GM21737 (cell line): ENCODE results near the gene ZNF254.
"Not testable (repeated sequence)": the region's sequence is repeated elsewhere in the genome, so short reads cannot be mapped to it uniquely, and the experiment has no call there.

Experiments
- ATAC-seq: cut with Tn5 transposase; IDR thresholded peaks from one replicate; pipeline ENCODE4 v1.9.1; 2021; ENCODE audit warnings: mild to moderate bottlenecking, moderate library complexity; ENCODE audit not compliant: unreplicated experiment

Gene ZNF254

DNA sequence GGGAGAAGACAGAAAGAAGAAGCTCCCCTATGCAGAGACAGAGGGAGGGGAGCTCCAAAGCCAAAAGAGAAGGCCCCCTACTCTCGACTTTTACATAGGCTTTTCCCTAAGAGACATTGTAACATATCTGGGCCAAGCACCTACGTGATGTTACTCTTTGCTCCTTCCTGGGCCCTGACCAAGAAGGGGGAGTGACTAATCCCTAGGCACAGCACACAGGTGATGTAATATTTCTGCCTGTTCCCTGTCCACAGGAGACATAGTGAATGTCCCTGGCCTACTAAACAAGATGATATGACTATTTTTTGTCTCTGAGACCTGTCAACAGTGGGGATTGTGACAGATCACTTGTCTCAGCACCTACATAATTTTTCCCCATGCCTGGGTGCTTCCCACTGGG is 15.9 kb upstream of the ZNF254 start:
- ATAC-seq = no peak

DNA sequence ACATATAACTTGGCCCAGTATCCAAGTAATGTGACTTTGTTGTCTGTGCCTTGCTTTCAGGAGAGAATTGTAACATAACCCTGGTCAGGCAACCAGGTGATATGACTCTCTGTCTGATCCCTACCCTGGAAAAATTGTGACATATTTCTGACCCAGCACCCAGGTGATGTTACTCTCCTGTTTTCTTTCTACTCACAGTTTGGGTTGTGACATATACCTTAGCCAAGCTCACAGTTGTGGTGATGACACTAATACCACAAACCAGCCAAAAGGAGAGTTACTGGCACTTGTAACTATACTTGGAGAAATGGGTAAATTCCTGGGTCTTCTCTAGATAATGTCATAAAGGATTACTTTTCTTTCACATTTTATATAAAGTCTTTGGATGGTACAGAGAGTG is 14.3 kb upstream of the ZNF254 start:
- ATAC-seq = no peak

DNA sequence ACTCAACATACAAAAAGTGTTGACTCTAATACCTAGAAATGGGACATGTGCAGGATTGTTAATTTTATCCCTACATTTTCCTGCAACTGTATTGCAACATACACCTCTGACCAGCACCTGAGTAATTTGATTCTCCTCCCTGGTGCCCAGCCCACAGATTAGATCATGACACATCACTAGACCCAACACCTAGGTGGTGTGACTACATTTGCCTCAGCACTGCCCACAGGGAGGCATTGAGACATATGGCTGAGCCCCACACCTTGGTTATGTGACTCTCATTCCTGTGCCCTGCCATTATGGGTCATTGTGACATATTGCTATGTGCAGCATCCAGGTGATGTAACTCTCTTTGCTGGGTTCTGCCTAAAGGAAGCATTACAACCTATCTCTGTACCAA is 13.2 kb upstream of the ZNF254 start:
- ATAC-seq = no peak

DNA sequence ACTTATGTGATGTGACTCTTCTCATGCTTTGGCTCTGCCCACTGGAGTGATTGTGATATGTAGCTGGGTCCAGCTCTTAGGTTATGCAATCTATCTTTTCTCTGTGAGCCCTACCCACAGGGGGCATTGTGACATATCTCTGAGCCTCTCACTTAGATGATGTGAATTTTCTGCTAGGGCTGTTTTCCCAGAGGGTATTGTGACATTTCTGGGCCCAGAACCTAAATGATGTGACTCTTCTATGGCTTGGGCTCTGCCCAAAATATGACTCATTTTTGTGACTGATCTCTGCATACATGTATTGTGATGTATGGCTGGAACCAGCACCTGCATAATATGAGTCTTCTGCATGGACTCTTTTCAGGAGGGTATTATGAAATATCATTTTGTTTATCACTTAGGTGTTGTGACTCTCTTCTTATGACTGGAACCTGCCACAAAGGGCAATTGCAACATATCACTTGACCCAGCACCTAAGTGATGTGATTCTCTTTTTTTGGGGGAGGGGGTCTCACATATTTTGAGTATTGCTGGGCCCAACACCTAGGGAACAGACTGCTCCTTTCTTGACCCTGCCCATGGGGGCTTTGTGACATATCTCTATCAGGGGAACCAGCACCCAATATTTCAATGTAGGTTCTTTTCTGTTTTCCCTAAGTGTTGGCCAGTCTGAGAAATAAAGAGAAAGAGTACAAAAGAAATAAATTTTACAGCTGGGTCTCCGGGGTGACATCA is 12.1 kb upstream of the ZNF254 start:
- ATAC-seq = no peak

DNA sequence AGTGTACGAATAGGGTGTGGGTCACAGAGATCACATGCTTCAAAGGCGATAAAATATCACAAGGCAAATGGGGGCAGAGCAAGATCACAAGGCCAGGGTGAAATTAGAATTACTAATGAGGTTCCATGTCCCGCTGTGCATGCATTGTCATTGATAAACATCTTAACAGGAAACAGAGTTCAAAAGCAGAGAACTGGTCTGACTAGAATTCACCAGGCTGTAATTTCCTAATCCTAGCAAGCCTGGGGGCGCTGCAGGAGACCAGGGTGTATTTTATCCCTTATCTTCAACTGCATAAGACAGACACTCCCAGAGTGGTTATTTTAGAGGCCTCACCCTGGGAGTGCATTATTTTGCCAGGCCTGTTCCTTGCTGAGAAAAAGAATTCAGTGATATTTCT is 11.5 kb upstream of the ZNF254 start:
- not testable (repeated sequence) for ATAC-seq

DNA sequence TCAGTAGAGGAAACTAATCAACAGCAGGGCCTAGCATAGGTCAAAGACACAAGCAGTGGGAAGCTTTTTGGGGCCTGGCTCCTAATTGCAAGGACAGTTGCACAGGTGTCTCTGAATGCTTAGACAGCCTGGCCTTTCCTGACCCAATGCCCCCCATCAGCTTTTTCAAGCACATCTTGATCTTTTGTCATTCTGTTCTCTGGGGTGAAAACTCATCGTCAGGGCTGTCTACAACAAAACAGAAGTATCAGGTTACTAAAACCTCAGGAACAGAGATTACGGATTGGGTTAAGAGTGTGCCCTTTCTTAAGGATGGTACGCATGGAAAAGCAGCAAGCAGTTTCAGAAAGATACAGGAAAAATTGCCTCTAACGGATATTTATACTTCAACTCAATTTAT is 8.3 kb upstream of the ZNF254 start:
- no peak for ATAC-seq

DNA sequence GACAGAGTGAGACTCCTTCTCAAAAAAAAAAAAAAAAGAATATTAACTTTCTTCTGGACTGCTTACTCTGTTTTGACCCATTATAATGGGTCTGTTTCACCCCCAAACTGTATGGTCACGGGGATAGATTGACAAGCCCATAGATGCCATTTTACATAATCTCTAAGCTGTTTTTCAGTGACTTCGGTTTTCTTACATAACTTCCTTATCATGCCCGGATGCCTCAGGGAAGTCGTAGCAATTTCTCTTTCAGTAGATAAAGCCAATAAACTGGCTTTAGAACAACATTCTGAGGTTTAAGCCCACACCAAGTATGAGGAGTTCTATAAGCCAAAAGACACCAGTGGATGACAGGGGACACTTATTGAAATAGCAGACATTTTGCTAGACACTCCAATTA is 5.9 kb upstream of the ZNF254 start:
- no peak for ATAC-seq

DNA sequence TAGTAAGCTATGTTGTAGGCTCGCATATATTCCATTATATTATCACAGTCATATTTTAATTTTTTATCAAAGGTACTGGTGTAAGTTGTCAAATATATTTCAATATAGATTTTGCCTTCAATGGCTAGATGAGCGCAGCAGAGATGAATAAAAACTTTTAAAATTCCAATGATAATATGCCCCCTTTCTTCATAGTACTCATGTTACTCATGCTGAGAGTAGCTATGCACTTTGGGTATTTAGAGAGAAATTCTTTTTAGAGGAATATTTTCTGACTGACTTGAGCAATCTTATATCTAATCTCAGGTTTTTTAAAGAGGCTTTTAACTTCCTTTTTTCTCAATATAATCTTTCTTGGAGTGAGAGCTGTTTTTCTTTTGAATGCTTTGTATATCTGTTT is 11.4 kb downstream of the ZNF254 start:
- no peak for ATAC-seq

DNA sequence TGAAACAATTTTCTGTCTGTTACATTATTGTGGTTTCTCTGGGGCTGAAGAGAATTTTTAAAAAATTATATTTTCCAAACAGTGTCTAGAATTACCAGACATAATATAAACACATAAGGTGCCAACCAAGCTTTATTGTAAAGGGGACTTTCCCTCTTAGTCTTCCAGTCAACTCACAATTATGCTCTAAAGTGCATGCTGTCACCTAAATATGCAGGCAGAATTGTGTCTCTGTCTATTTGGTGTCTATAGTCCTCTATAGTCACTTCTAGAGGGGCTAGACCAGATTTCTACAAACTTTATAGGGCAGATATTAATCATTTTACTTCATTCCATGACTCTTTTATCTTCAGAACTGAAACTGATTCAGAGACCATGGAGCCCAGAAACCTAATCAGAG is 12.8 kb downstream of the ZNF254 start:
- ATAC-seq = no peak

DNA sequence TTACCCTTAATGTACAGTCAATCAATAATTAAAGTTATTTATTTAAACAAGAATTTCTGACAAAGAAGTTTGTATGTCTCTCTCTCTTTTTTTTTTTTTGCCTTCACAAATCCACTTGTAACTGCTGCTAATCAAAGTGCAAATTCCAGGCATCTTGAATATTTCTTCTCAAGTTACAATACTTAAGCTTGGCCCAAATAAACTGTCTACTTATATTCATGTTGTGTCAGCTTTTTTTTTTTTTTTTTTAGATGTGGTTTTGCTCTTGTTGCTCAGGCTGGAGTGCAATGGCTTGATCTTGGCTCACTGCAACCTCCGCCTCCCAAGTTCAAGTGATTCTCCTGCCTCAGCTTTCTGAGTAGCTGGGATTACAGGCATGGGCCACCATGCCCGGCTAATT is 13.6 kb downstream of the ZNF254 start:
- ATAC-seq = not testable (repeated sequence)

DNA sequence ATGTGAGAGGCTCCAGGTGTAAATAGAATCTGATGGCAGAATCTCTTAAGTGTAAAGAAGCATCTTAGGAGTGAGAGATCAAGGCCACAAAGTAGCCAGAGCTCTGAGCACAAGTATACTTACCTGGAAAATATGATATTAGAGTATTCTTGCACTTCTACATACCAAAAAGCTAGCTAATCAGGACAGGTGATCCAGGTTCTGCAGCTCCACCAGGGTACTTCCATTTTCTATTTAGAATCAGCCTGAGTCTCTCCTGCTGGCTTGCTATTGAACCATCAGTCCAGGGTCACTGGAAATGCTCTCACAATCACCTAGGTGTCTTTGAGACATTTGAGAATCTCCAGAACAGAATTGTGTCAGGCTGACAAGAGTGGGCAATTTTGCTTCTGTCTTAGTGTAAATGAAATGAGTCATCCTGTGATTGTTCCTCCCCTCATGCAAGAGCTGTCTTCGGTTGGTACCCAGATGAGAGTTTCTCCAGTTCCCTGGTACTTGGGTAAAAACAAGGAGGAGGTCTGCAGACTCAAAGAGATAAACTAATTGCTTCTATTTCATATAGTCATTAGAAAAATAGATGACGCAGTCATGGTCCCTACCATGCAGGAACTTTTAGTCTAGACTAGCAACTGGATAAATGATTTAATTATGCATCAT is 14.6 kb downstream of the ZNF254 start:
- ATAC-seq = no peak

DNA sequence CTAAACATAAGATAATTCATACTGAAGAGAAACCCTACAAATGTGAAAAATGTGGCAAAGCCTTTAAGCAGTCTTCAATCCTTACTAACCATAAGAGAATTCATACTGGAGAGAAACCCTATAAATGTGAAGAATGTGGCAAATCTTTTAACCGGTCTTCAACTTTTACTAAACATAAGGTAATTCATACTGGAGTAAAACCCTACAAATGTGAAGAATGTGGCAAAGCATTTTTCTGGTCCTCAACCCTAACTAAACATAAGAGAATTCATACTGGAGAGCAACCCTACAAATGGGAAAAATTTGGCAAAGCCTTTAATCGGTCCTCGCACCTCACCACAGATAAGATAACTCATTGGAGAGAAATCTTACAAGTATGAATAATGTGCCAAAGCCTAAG is 40.6 kb downstream of the ZNF254 start:
- no peak for ATAC-seq

DNA sequence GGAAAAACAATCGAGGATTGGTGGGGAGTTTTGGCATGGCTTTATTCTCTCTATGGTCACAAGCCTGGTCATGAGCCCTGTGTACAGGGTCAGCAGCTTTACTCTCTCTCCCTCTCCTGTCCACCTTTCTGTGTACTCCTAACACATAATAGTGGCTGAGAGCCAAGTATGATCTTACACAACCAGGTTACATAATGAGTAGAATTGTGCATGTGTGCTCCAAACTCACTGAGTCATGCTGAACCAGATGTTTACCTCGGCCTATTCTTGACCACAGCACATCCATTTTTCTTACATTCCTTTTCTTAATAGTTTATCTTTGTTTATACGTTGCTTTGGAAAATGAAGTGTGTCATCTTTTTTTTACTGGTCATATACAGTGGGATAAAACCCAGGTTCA is 53.1 kb downstream of the ZNF254 start:
- no peak for ATAC-seq

DNA sequence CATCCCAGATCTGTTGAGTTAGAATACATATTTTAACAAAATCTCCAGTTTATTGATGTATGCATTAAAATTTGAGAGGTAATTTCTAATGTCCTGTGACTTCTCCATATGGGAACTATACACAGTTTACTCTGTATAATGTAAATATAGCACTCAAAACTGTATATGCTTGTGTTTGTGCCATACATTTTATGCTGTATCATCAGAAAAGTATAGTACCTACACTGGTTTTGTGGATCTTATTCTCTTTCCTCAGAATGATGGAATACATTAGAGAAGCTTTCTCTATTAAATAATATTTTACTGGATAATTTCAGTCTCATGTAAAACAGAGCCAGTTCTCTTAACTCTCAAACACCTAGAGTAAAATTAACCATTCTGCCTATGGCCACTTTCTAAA is 53.6 kb downstream of the ZNF254 start:
- no peak for ATAC-seq

DNA sequence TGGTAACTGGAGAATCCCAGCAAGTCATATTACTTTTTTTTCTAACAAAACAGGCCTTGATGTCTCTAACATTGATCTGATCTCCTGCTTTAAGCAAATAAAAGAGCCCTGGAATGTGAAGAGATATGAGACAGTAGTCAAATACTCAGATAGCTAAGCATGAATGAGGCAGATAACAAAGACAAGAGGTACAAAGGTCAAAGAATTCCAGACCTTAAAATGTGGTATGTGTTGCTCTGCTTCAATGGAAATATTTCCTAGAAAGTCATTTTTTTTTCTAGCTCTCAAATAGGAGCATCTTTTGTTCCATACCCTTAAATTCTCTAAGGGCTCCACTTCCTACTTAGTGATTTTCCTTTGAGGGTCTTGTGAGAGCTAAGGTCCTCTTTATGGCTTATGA is 54.6 kb downstream of the ZNF254 start:
- ATAC-seq = no peak

DNA sequence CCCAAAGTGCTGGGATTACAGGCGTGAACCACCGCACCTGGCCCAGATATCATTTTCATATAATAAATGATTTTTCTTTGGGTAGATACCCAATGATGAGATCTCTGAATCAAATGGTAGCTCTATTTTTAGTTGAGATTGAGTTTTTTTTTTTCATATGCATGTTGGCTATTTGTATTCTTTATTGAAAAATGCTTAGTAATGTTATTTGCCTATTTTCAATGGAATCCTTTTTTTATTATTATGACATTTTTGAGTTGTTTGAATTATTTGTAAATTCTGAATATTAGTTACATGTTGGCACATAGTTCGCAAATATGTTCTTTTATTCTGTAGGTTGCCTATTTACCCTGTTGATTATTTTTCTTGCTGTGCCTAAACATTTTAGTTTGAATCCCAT is 55.8 kb downstream of the ZNF254 start:
- ATAC-seq = no peak

DNA sequence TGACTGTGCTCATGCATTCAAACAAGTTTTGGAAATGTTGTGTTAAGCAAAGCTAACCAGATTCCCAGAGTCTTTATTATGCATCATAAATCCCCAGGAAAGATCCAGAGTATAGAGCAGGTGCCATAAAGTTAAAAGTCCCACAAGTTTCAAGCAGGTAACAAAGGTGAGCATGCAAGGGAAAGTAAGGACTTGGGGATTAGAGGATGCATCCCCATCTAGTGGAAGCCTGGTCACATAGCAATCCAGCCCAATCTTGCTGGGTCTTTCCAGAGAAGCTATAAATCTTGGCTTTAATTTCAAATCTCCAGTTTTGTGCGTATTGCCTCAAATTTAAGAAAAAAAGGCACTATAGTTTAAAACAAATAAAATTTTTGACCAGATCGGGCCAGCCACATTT is 72.7 kb downstream of the ZNF254 start:
- no peak for ATAC-seq

DNA sequence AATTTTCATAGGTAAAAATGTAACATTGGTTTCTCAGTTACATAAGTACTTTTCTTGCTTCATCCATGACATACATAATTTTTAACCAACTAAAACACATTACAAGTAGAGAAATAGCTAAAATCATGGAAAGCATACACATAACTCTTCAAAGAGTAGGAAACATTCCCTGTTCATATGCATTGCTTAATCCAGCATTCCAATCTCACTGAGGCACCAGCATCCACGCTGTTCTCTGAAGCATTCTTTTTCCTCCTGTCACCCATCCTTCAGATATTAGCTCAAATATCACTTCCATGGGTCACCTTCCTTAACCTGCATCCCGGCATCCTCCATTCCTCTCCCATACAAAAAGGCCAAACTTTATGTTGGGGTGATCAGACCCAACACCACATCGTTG is 79.1 kb downstream of the ZNF254 start:
- no peak for ATAC-seq

DNA sequence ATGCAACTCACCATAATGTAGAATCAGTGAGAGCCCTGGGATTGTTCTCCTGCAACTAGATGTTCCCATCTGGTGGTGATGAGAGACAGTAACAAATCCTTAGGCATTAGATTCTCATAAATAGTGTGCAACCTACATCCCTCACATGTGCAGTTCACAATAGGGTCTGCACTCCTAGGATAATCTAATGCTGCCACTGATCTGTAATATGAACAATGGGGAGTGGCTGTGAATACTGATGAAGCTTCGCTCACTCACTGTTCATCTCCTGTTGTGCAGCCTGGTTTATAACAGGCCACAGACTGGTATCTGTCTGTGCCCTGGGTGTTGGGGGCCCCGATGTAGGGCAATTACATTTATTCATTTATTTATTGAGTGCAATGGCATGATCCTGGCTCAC is 86.9 kb downstream of the ZNF254 start:
- ATAC-seq = no peak

DNA sequence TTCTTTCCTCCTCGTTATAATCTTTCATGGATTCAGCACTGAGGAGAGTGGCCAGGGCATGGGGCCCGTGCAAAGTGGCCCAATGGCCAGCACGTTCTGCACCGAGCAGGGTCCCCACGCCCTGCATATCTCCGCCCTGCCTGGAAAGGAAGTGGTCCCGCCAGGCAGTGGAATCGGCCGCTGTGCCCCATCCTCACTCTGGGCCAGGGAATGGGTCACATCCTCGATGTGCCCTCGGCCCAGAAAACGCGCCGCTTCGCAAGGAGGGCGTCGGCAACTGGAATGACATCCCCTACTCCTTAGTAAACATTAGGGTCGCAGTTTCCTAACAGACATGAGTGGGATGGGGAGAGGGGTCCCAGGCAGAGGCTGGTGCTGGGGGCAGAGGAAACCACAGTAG is 90.7 kb downstream of the ZNF254 start:
- ATAC-seq = no peak

DNA sequence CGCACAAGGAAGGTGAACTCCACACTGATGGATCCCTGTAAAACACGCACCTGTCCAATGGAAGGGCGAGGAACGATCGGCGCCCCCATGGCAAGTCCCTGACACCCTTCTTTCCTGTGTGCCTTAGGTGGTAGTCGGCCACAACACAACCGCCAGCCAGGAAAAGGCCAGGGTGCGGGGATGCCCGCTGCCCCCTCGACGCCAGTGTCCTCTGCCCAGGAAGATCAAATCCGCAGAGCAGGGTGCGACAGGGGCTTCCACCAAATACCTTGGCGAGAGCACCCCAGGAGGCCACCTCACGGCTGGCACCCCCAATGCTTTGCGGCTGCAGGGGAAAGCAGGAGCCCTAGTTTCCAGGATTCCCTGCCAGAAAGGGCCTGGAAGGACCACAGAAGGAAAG is 91.2 kb downstream of the ZNF254 start:
- ATAC-seq = no peak
